ENCODE data around the gene CEPT1.

CEPT1 gene

DNA sequence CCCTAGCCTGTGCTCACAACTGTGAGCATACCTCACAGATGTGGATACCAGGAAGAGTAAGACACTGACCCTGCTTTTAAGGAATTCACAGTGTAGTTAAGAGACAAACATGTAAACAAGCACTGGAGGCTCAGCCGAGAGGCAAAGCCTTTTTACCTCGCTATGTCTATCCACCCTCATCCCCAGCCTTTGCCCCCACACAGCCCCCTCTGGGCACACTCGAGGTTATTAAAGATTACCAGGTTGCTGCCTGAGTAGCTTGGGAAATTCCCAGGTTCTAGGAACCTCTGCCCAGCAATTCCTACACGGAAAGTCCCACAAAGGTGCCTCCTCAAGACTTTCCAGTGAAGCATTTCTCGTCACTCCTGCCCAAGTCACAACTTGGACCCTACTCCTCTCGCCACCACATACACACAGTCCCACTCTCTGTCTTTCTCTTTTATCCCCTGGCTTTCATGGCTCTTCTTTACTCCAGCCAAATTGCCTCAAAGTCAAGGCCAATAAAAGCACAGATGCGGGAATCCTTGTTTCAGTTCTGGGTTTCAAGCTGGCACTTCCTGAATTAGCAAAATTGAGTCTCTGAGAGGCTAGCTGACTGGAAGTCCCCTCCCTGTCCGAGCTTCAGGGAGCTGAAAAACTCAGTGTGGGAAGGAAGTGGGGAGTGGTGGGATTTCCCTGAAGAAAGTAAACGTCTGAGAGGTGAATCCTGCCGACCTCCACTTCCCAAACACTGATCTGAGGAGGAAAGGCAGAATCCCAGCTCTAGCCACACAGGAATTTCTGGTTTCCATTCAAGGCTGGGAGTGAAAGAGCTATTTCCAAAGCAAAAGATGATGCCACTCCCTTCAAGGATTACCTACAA, 52.9 kb downstream of the CEPT1 start:
- no peaks in the 10 kb centered on the region for H3K36me3 ChIP-seq (ENCODE audit: control insufficient read depth, insufficient read depth, low read length)
- DNase-seq (ENCODE audit: low read depth, low spot score): no peak
- H3K4me3 ChIP-seq (ENCODE audit: low read length): no peak overlapping the region
- no peaks in the 10 kb centered on the region; the same call in 1 of the 2 replicates for H3K4me1 ChIP-seq (ENCODE audit: control insufficient read depth, insufficient read depth, low read length)
- no peak overlapping the region for H3K27ac ChIP-seq (ENCODE audit: low read length)
- no peaks in the 10 kb centered on the region for H3K9me3 ChIP-seq (ENCODE audit: control insufficient read depth, insufficient read depth, low read length)
- no peaks in the 10 kb centered on the region for H3K27me3 ChIP-seq (ENCODE audit: control insufficient read depth, insufficient read depth, low read length)
- WGBS (ENCODE audit: insufficient coverage, insufficient read length): no CpG with 5 or more reads among the region's 10 CpGs

DNA sequence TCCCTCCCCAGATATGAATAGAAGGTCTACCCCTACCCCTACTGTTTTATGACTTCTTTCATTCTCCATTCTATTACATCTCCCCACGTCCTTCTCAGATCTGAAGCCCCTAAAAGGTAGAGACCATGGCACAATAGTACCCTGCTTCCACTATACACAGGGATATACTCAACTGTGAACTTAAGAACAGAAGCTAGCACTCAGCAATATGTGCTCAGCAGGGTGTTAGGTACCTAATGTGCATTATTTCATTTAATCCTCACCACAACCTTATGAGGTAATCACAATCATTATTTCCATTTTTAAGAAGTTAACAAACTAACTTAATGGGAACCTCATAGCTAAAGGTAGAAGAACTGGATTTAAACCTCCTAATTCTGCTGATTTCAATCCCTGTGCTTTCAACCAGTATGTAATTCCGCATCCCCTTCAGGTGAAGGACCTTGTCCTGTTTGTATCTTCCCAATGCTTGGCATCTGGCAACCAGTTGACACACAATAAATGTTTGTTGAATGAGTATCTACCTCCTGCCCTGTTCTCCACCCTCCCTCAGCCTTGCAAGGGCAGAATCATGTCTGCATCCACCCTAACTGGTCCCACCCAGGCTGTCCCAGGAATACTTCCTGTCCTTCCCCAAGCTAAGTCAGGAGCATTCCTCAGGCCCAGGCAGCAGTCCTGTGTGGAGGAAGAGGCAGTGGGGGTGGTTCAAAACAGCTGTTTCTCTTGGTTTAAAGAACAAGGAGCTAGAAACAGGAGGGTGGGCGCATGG, 53.9 kb downstream of the CEPT1 start:
- Histone ChIP-seq H3K4me3 (ENCODE audit: low read length) (no peak overlapping the region), H3K4me1 (ENCODE audit: control insufficient read depth, insufficient read depth, low read length) (no peaks in the 10 kb centered on the region; the same call in 1 of the 2 replicates), H3K9me3 (ENCODE audit: control insufficient read depth, insufficient read depth, low read length) (no peaks in the 10 kb centered on the region), H3K27me3 (ENCODE audit: control insufficient read depth, insufficient read depth, low read length) (no peaks in the 10 kb centered on the region), H3K27ac (ENCODE audit: low read length) (no peak overlapping the region), H3K36me3 (ENCODE audit: control insufficient read depth, insufficient read depth, low read length) (no peaks in the 10 kb centered on the region)
- DNase-seq (ENCODE audit: low read depth, low spot score): no peak
- WGBS (ENCODE audit: insufficient coverage, insufficient read length): no CpG with 5 or more reads among the region's 3 CpGs

DNA sequence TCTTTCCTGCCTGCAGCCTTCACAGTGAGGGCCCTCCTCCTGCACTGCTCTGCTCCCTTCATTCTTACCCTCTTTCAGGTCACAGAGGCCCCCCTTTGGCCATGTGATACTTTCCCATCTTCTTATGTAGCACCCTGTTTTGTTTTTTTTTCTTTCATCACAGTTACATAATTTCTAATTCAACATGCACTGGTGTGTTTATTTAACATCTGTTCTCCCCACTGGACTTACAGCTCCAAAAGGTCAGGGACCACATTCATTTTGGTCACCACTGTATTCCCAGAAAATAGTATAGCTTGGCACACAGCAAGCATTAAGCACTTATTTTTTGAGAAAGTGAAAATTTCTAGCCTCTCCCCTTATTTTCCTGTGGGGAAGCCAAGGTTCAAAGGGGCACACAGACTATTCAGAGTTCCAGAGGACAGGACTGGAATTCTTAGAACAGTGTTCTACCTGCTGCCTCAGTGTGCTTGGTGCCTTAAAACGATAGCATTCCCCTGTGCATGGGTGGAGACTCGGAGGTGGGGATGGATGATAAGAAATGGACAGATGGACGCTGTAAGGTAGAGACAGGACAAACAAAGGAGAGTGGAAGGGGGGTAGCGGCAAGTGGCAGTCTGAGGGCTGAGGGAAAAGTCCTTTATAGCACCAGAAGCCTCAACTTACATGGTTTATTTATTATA, 55.1 kb downstream of the CEPT1 start:
- Histone ChIP-seq H3K4me1 (ENCODE audit: control insufficient read depth, insufficient read depth, low read length) (no peaks in the 10 kb centered on the region; the same call in 1 of the 2 replicates), H3K36me3 (ENCODE audit: control insufficient read depth, insufficient read depth, low read length) (no peaks in the 10 kb centered on the region), H3K9me3 (ENCODE audit: control insufficient read depth, insufficient read depth, low read length) (no peaks in the 10 kb centered on the region), H3K27me3 (ENCODE audit: control insufficient read depth, insufficient read depth, low read length) (no peaks in the 10 kb centered on the region), H3K27ac (ENCODE audit: low read length) (no peak overlapping the region), H3K4me3 (ENCODE audit: low read length) (no peak overlapping the region)
- WGBS (ENCODE audit: insufficient coverage, insufficient read length): no CpG with 5 or more reads among the region's 4 CpGs
- DNase-seq (ENCODE audit: low read depth, low spot score): no peak

DNA sequence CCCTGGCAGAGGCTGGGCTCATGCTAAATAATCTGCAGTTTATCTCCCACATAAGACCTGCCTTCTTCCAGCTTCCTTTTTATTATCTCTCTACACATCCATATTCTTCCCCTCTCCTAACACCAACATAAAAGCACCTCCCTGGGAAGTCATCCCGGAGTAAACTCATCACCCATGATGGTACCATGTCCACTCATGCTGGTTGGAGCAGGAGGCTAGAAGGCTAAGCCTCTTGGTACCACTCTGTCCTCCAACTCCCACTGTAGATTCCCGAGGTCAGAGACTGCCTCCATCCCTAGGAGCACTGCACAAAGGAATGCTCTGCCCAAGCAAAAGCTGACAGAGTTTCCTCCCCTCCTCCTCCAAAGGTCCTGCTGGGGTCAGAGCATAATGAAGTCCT, 56.2 kb downstream of the CEPT1 start:
- no peak overlapping the region for H3K4me3 ChIP-seq (ENCODE audit: low read length)
- DNase-seq (ENCODE audit: low read depth, low spot score): no peak

DNA sequence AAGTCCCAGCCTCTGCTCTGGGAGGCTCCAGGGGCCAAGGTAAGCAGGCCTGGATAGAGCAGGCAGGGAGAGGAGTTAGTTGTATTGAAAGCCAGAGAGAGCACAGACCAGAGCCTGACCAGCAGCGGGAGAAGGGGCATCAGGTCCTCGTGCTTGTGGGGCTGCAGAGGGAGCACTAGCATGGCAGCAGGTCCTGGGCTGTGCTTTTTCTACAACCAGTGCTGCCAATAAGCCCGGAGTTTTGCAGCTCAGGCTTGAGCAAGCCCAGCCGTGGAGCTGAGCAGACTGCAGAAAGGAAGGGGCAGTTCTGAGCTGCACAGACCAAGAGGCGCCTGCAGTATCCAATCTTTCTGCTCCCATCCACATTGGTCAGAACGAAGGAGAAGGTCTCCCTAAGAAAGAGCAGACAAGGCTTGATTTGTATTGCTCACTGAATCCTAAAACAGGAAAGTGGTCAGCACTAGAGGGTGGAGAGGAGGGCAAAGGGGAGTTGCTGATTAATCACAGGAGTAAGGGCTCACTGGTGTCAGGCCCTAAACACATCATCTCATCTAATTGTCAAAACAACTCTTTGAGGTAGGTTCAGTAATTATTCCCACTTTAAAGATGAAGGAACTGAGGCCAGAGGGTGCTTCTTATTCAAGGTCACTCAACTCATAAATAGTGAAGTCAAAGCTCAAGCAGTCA, 57.7 kb downstream of the CEPT1 start:
- H3K27me3 ChIP-seq (ENCODE audit: control insufficient read depth, insufficient read depth, low read length): no peaks in the 10 kb centered on the region
- H3K4me3 ChIP-seq (ENCODE audit: low read length): no peak overlapping the region
- DNase-seq (ENCODE audit: low read depth, low spot score): peak; percentile 37
- H3K36me3 ChIP-seq (ENCODE audit: control insufficient read depth, insufficient read depth, low read length): no peaks in the 10 kb centered on the region
- WGBS (ENCODE audit: insufficient coverage, insufficient read length): no CpG with 5 or more reads among the region's 6 CpGs
- H3K9me3 ChIP-seq (ENCODE audit: control insufficient read depth, insufficient read depth, low read length): no peaks in the 10 kb centered on the region
- H3K27ac ChIP-seq (ENCODE audit: low read length): no peak overlapping the region
- no peaks in the 10 kb centered on the region; the same call in 1 of the 2 replicates for H3K4me1 ChIP-seq (ENCODE audit: control insufficient read depth, insufficient read depth, low read length)

More for the DNA sequence above, 56.2 kb downstream of the CEPT1 start:
- Histone ChIP-seq H3K4me1 (ENCODE audit: control insufficient read depth, insufficient read depth, low read length) (no peaks in the 10 kb centered on the region; the same call in 1 of the 2 replicates), H3K9me3 (ENCODE audit: control insufficient read depth, insufficient read depth, low read length) (no peaks in the 10 kb centered on the region), H3K36me3 (ENCODE audit: control insufficient read depth, insufficient read depth, low read length) (no peaks in the 10 kb centered on the region), H3K27ac (ENCODE audit: low read length) (no peak overlapping the region), H3K27me3 (ENCODE audit: control insufficient read depth, insufficient read depth, low read length) (no peaks in the 10 kb centered on the region)
- WGBS (ENCODE audit: insufficient coverage, insufficient read length): no CpG with 5 or more reads among the region's 2 CpGs

DNA sequence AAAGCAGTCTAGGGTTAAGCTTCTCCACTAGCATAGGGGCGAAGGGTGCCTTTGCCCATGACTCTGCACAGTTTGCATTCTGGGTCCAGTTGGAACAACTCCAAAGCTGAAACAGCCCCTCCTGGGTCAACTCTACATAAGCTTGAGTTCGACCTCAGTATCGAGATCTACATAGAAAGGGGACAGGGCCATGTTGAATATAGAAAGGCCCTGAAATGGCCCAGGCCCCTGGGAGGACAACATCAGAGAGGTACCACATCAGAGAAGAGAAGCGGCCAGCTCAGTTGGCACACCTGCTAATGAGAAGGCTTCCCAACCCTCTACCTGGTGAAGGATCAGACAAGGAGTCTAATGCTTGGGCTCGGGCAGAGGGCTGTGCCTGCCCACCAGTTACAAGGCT, 58.8 kb downstream of the CEPT1 start:
- DNase-seq (ENCODE audit: low read depth, low spot score): no peak
- no peaks in the 10 kb centered on the region for H3K27me3 ChIP-seq (ENCODE audit: control insufficient read depth, insufficient read depth, low read length)
- no peak overlapping the region for H3K27ac ChIP-seq (ENCODE audit: low read length)
- no peaks in the 10 kb centered on the region; the same call in 1 of the 2 replicates for H3K4me1 ChIP-seq (ENCODE audit: control insufficient read depth, insufficient read depth, low read length)
- no peaks in the 10 kb centered on the region for H3K36me3 ChIP-seq (ENCODE audit: control insufficient read depth, insufficient read depth, low read length)
- no peaks in the 10 kb centered on the region for H3K9me3 ChIP-seq (ENCODE audit: control insufficient read depth, insufficient read depth, low read length)
- WGBS (ENCODE audit: insufficient coverage, insufficient read length): no CpG with 5 or more reads among the region's 5 CpGs
- H3K4me3 ChIP-seq (ENCODE audit: low read length): no peak overlapping the region

DNA sequence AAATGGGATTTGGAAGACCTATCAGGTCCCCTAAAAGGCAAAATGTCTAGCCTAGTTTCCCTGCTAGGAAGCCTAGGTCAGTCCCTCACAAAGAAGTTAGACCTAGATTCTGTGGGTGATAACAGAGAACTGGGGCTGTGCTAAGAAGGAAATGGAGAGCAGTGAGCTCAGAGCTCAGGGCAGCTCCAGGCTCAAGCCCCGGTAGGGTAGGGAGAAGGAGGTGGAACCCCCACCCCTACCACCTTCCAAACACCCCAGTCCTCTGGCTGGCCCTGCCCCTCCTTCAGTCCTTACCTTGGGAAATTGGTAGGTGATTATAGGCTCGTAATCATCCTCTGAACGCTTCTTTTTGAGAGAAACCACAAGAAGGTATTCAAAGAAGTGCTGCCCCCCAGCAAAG, 59.3 kb downstream of the CEPT1 start:
- WGBS (ENCODE audit: insufficient coverage, insufficient read length): no CpG with 5 or more reads among the region's 3 CpGs
- H3K9me3 ChIP-seq (ENCODE audit: control insufficient read depth, insufficient read depth, low read length): no peaks in the 10 kb centered on the region
- H3K27me3 ChIP-seq (ENCODE audit: control insufficient read depth, insufficient read depth, low read length): no peaks in the 10 kb centered on the region
- no peaks in the 10 kb centered on the region for H3K36me3 ChIP-seq (ENCODE audit: control insufficient read depth, insufficient read depth, low read length)
- DNase-seq (ENCODE audit: low read depth, low spot score): no peak
- H3K4me1 ChIP-seq (ENCODE audit: control insufficient read depth, insufficient read depth, low read length): no peaks in the 10 kb centered on the region; the same call in 1 of the 2 replicates
- H3K4me3 ChIP-seq (ENCODE audit: low read length): no peak overlapping the region
- no peak overlapping the region for H3K27ac ChIP-seq (ENCODE audit: low read length)

DNA sequence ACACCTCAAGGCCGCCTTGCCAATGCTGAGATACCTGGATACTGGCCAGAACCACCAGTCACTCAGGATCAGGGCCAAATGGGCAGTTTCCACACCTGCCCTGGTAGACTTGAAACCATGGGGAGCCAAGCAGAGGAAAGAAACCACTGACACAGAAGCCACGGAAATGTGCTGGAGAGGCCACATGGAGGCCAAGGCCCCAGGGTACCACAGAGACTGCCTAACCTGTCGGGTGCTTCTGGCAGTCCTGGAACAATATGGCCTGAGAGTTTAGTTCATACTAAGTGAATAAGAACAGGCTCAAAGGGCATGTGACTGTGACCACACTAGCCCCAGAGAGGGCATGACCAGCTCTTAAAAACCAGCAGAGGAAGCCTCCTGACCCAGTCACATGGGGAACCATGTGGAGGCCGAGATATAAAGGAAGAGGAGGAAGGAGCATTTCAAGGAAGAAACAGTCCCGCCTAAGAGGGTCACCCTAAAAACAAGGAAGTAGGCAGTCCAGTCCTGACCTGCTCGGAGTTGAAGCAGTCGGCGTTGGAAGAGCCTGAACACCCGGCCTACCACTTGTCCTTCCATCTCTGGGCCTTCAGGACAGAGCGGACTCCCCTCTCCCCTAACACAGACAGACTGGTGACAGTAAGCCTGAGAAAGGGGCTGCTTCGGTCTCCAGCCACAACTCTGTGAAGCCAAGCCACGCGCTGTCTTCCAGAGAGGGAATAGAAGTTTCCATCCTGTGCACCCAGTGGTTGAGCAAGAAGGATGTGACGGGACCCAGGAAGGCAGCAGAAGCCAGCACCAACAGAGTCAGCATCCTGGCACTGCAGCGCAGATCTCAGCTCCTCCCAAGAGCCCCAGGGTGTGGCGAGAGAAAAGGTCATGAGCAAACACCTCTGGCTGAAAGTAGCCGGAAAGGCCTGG, 60.1 kb downstream of the CEPT1 start, which contains the start of gene DENND2D:
Gene DENND2D (minus strand): TSS at position 766 of the 921 bp plus-strand sequence. CDS start 187 bp downstream, at position 579.
- Histone ChIP-seq H3K4me3 (ENCODE audit: low read length) (no peak within 1 kb of the TSS), H3K27me3 (ENCODE audit: control insufficient read depth, insufficient read depth, low read length) (no peaks in the 10 kb centered on the region), H3K36me3 (ENCODE audit: control insufficient read depth, insufficient read depth, low read length) (no peaks in the 10 kb centered on the region), H3K27ac (ENCODE audit: low read length) (no peak within 1 kb of the TSS), H3K4me1 (ENCODE audit: control insufficient read depth, insufficient read depth, low read length) (no peaks in the 10 kb centered on the region; the same call in 1 of the 2 replicates), H3K9me3 (ENCODE audit: control insufficient read depth, insufficient read depth, low read length) (no peaks in the 10 kb centered on the region)
- no peak for DNase-seq (ENCODE audit: low read depth, low spot score)
- WGBS (ENCODE audit: insufficient coverage, insufficient read length): no CpG with 5 or more reads among the region's 17 CpGs

DNA sequence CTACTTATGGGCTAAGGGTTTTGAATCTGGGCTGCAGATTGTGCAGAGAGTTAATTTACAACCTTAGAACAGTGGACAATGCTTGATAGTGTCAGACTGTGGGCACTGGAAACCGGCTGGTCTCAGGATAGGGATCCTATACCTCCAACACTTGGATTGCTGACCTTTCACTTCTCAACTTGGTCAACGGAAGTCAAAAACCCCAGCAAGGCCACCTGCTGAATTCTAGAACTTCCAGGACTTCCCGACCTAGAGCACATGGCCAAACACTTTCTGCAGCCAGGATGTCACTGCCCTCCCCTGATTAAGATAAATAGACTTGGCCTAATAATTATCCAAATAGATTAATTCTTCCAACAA, 60.8 kb downstream of the CEPT1 start:
- no peaks in the 10 kb centered on the region for H3K36me3 ChIP-seq (ENCODE audit: control insufficient read depth, insufficient read depth, low read length)
- WGBS (ENCODE audit: insufficient coverage, insufficient read length): no CpG with 5 or more reads among the region's 3 CpGs
- no peak for DNase-seq (ENCODE audit: low read depth, low spot score)
- H3K4me1 ChIP-seq (ENCODE audit: control insufficient read depth, insufficient read depth, low read length): no peaks in the 10 kb centered on the region; the same call in 1 of the 2 replicates
- no peak overlapping the region for H3K27ac ChIP-seq (ENCODE audit: low read length)
- no peaks in the 10 kb centered on the region for H3K9me3 ChIP-seq (ENCODE audit: control insufficient read depth, insufficient read depth, low read length)
- H3K4me3 ChIP-seq (ENCODE audit: low read length): no peak overlapping the region
- no peaks in the 10 kb centered on the region for H3K27me3 ChIP-seq (ENCODE audit: control insufficient read depth, insufficient read depth, low read length)

Data from iPS DF 6.9 (cell line).